MM.1S (cell line): ENCODE measurements around the gene FAAP100.

Experiments
- DNase-seq: peaks from one replicate; pipeline ENCODE4 v3.0.0-alpha.2; 2015
- H2AFZ ChIP-seq: fragments of 300-600 bp; sonication (generic); 2 replicates; pipeline ENCODE4 v1.6.0; 2016; ENCODE audit warnings: antibody characterized with exemption, low read length
- H3F3A ChIP-seq: fragments of 300-600 bp; sonication (generic); 2 replicates; pipeline ENCODE4 v1.6.1; 2016; ENCODE audit warnings: mild to moderate bottlenecking, antibody characterized with exemption, low read length, moderate library complexity, mixed read lengths; ENCODE audit not compliant: insufficient read depth
- H3K27ac ChIP-seq: fragments of 300-600 bp; sonication (generic); 2 replicates; pipeline ENCODE4 v1.5.1; 2016; ENCODE audit warnings: mild to moderate bottlenecking, low read length
- H3K27me3 ChIP-seq: fragments of 300-600 bp; sonication (generic); replicated peaks from 2 replicates; pipeline ENCODE4 v1.6.0; 2016; ENCODE audit warnings: low read length; ENCODE audit not compliant: insufficient read depth
- H3K36me3 ChIP-seq: fragments of 300-600 bp; sonication (generic); replicated peaks from 2 replicates; pipeline ENCODE4 v1.6.1; 2016; ENCODE audit warnings: mild to moderate bottlenecking, low read length, mixed read lengths; ENCODE audit not compliant: insufficient read depth
- H3K4me1 ChIP-seq: fragments of 300-600 bp; sonication (generic); 2 replicates; pipeline ENCODE4 v1.6.1; 2016; ENCODE audit warnings: low read length, mixed read lengths
- H3K4me2 ChIP-seq: fragments of 300-600 bp; sonication (generic); 2 replicates; pipeline ENCODE4 v1.6.0; 2016; ENCODE audit warnings: low read depth, low read length
- H3K4me3 ChIP-seq: fragments of 300-600 bp; sonication (generic); 2 replicates; pipeline ENCODE4 v1.5.1; 2016; ENCODE audit warnings: low read length, mixed read lengths
- H3K79me2 ChIP-seq: fragments of 300-600 bp; sonication (generic); 2 replicates; pipeline ENCODE4 v1.6.1; 2016; ENCODE audit warnings: mixed run types, low read length, mixed read lengths
- H3K9ac ChIP-seq: fragments of 300-600 bp; sonication (generic); 2 replicates; pipeline ENCODE4 v1.6.1; 2016; ENCODE audit warnings: low read length, mixed read lengths
- H3K9me2 ChIP-seq: fragments of 300-600 bp; sonication (generic); replicated peaks from 2 replicates; pipeline ENCODE4 v1.6.1; 2016; ENCODE audit warnings: mild to moderate bottlenecking, low read length, mixed read lengths; ENCODE audit not compliant: insufficient read depth
- H3K9me3 ChIP-seq: fragments of 300-600 bp; sonication (generic); replicated peaks from 2 replicates; pipeline ENCODE4 v1.6.1; 2016; ENCODE audit warnings: mild to moderate bottlenecking, low read length, mixed read lengths; ENCODE audit not compliant: insufficient read depth
- H4K20me1 ChIP-seq: fragments of 300-600 bp; sonication (generic); 2 replicates; pipeline ENCODE4 v1.6.1; 2016; ENCODE audit warnings: mild to moderate bottlenecking, low read length, moderate library complexity, mixed read lengths; ENCODE audit not compliant: insufficient read depth
- CTCF ChIP-seq: fragments of 300-600 bp; sonication (generic); IDR thresholded peaks from 2 replicates; pipeline ENCODE4 v1.5.1; 2016; ENCODE audit warnings: antibody characterized with exemption, low read length, mixed read lengths
- EZH2 ChIP-seq: fragments of 300-600 bp; sonication (generic); optimal IDR thresholded peaks from 2 replicates; pipeline ENCODE3; 2017; ENCODE audit warnings: low read depth, mild to moderate bottlenecking, antibody characterized with exemption, low read length, mixed read lengths
- EZH2phosphoT487 ChIP-seq: fragments of 300-600 bp; sonication (generic); IDR thresholded peaks from 2 replicates; pipeline ENCODE4 v1.6.1; 2018; ENCODE audit warnings: antibody characterized with exemption, low read length

Gene FAAP100

DNA sequence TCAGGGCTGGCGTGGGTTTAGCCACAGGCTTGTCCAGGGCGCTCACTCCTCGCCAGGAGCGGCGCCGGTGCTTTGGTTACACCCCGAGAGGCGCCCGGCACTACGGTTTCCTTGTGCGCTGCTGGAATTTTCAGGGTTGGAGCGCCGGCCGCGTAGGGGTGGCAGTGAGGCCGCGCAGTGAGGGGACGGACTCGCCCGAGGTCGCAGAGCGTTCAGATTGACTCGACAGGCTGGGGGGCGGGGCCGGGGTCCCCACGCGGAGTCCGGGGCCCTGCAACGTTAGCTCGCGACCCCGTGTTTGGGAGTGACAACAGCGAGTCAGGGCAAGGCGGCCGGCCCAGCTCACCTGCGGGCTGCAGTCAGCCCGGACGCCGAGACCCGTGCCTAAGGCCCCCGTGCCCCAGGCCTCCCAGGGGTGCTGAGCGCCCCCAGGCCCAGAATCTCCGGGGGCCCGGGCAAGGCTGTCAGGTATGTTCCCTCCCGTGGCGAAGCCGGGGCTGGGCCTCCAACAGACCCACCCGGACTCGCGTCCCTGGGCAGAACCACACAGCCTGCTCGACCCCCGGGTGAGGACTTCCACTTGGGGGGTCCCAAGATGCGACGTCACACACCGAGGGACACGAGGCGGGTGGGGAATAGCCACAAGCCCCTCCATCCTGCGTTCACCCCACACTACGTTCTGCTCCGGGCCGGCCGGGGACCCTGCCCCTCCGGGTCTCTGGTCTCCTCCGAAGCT, 38.2 kb downstream of the FAAP100 start:
- DNase-seq: peak; percentile 45
- Histone ChIP-seq H4K20me1 (peaks cover 30% of the 10 kb centered on the region), H3K4me1 (peaks cover 28% of the 10 kb centered on the region)

GRCh38 chr17:81513372-81513752, 38.8 kb downstream of the FAAP100 start:
- Histone ChIP-seq H3K27me3 (no peaks in the 10 kb centered on the region), H3K9me2 (no peaks in the 10 kb centered on the region), H3K4me3 (peak overlapping the region; percentile 76), H3K79me2 (peaks cover 34% of the 10 kb centered on the region), H3K27ac (peak overlapping the region; percentile 69; the same call in 1 of the 2 replicates), H3K4me2 (peak overlapping the region; percentile 93), H2AFZ (peak overlapping the region; percentile 70; the same call in 1 of the 2 replicates), H3K36me3 (peaks cover 17% of the 10 kb centered on the region), H3K9ac (peak overlapping the region; percentile 75; the same call in 1 of the 2 replicates), H3F3A (peaks cover 68% of the 10 kb centered on the region), H4K20me1 (peaks cover 30% of the 10 kb centered on the region), H3K9me3 (no peaks in the 10 kb centered on the region), H3K4me1 (peaks cover 24% of the 10 kb centered on the region)
- no peak for TF ChIP-seq EZH2
- no peak for TF ChIP-seq EZH2phosphoT487
- no peak for TF ChIP-seq CTCF
- DNase-seq: peak; percentile 60

More for the DNA sequence above, 38.2 kb downstream of the FAAP100 start:
- TF ChIP-seq EZH2: no peak
- 0 out of 2 replicates have a peak, but pooled peaks have one; percentile 3 for TF ChIP-seq CTCF
- no peak for TF ChIP-seq EZH2phosphoT487
- no peaks in the 10 kb centered on the region for H3K9me3 ChIP-seq
- H3F3A ChIP-seq: peaks cover 67% of the 10 kb centered on the region
- H3K4me2 ChIP-seq: peak overlapping the region; percentile 93
- no peaks in the 10 kb centered on the region for H3K9me2 ChIP-seq
- H3K27me3 ChIP-seq: no peaks in the 10 kb centered on the region
- peak overlapping the region; percentile 70 for H2AFZ ChIP-seq
- H3K4me3 ChIP-seq: peak overlapping the region; percentile 76
- H3K27ac ChIP-seq: peak overlapping the region; percentile 69; the same call in 1 of the 2 replicates
- H3K36me3 ChIP-seq: peaks cover 17% of the 10 kb centered on the region
- peak overlapping the region; percentile 75 for H3K9ac ChIP-seq
- peaks cover 34% of the 10 kb centered on the region for H3K79me2 ChIP-seq

GRCh38 chr17:81512562-81513371, 39.4 kb downstream of the FAAP100 start, which contains the start of gene ACTG1:
Gene ACTG1 (minus strand): TSS chr17:81512799. CDS start chr17:81512354, 445 bp downstream.
- H4K20me1 ChIP-seq: peaks cover 30% of the 10 kb centered on the region
- peak; percentile 94 for DNase-seq
- no peaks in the 10 kb centered on the region for H3K9me2 ChIP-seq
- peaks cover 17% of the 10 kb centered on the region for H3K36me3 ChIP-seq
- peaks cover 70% of the 10 kb centered on the region for H3F3A ChIP-seq
- H3K4me3 ChIP-seq: peak within 1 kb of the TSS; percentile 92
- H3K9me3 ChIP-seq: no peaks in the 10 kb centered on the region
- H3K27ac ChIP-seq: peak within 1 kb of the TSS; percentile 69; the same call in 1 of the 2 replicates
- H3K4me1 ChIP-seq: peaks cover 24% of the 10 kb centered on the region
- peak within 1 kb of the TSS; percentile 70; the same call in 1 of the 2 replicates for H2AFZ ChIP-seq
- peak within 1 kb of the TSS; percentile 93 for H3K4me2 ChIP-seq
- H3K79me2 ChIP-seq: peaks cover 34% of the 10 kb centered on the region
- no peaks in the 10 kb centered on the region for H3K27me3 ChIP-seq
- TF ChIP-seq CTCF (no peak), EZH2 (no peak), EZH2phosphoT487 (no peak)
- H3K9ac ChIP-seq: peak within 1 kb of the TSS; percentile 75
